ENCODE measurements around the gene NECAB3.

The NECAB3 gene

DNA sequence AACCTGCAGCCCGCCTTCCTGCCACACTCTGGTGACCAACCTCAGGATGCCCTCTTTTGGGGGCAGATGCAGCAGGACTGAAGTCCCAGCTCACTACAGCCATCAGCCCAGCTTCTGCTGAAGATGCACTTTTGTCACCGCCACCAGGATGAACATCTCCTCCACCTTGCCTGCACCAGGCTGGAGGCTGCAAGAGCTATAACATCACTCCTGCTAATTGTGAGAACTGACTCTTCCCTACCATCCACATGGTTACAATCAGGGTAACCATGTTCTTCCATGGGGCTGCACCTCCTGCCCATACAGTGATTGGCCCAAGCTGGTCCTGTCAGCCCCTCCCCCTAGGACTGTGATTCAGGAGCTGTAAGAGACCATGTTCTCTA lies 9.5 kb downstream of the NECAB3 start:
- no peak for DNase-seq (ENCODE audit: low read depth, low spot score)

DNA sequence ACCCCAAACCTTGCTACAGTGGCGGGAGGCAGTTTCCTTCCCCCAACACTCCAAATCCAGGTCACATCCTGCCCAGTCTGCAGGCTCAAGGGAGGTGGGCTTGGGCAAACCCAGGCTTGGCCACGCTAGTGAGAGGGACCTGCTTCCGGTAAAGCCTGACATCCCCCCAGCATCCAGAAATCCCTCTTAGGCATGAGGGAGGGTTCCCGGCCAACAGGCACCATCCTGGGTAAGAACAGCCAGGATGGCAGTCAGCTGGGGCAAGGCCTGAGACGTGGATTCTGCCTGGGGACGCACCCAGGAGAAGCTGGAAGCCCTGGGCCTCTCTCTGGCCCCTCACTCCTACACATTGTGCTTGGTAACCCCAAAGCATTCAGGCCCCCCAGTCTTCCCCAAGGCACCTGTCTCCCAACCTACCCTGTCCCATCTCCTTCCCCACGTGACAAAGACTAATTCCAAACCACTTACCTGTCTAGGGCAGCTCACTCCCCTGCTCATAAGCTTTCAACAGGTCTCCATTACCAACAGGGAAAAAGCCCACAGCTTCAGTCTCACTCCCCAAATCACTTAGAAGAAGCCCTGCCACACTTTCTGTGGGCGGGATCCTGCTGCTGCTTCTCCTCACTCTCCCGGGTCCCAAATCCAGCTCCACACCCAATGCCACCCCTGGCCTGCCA lies 10.0 kb downstream of the NECAB3 start:
- DNase-seq (ENCODE audit: low read depth, low spot score): no peak

DNA sequence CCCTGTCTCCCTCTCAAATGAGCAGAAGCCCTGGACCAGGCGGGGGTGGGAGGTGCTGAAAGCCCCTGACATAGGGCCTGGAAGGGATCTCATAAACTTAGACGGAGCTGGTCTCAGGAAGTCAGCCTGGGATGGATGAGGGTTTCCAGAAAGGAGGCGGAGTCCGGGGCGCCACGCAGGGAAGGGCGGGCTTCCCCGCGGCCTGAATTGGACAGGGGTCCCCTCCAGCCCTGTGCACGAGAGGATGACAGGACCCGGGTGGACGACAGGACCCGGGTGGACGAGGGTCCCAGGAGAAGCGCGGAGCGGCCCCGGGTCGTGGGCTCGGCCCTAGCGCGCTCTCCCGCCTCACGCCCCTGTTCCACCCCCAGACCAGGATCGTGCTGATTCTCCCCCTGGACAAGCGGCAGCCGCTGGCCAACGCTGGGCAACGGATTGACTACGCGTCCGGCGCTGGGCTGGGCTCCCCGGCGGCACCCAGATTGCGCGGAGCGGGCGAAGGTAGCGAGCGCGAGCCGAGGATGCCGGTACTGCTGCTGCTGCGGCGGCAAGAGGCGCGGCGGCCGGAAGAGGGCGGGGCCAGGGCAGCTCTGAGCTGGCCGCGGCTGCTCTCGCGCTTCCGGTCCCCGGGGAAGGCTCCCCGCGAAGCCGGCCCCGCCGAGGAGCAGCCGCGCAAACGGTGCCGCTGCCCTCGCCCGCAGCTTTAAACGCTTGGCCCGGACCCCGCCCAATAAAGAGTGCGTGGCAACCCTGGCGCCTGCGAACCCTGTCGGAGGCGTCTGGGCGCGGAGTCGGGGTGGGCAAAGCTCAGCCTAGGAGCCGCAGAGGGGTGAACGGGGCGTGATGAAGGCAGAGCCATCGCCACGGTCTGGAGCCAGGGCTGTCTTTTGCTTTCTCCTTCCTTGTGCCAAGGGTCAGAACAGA lies 10.8 kb downstream of the NECAB3 start:
- peak; percentile 67 for DNase-seq (ENCODE audit: low read depth, low spot score)

DNA sequence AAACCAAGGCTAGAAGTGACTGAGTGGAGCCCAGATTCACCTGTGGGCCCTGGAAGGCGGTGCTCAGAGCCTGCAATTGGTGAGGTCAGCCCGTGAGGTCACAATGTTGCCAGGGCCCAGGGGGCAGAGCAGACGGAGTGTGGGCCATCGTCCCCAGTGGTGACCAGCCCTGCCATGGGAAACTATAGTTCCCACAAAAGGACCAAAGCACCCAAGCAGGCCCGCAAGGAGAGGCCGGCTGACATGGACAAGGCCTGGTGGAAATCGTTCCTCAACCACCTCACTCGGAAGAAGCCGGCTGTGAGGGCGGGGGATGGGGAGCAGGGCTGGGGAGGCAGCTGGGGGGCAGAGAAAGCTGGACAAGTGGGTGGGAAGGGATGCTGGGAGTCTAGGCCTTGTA lies 12.1 kb downstream of the NECAB3 start, which contains the start of gene C20orf144:
Gene C20orf144 (plus strand): TSS at position 156 of the 400 bp plus-strand sequence. CDS start 19 bp downstream, at position 175.
- no peak for DNase-seq (ENCODE audit: low read depth, low spot score)

DNA sequence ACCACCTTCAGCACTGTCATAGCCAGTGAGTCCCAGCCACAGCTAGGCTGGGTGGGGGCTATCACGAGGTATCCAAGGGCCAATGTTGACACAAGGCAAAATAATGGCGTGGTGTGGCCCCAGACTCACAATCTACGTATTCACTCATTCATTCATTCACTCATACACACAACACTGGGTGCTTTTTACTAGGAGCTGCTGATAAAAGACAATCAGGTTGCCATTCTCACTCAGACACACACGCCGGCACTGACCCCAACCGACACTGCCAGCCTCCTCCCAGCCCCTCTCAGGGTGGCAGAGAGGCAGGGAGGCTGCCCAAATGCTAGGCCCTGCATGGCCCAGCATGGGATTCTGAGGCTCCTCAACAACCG lies 13.6 kb downstream of the NECAB3 start:
- no peak for DNase-seq (ENCODE audit: low read depth, low spot score)

DNA sequence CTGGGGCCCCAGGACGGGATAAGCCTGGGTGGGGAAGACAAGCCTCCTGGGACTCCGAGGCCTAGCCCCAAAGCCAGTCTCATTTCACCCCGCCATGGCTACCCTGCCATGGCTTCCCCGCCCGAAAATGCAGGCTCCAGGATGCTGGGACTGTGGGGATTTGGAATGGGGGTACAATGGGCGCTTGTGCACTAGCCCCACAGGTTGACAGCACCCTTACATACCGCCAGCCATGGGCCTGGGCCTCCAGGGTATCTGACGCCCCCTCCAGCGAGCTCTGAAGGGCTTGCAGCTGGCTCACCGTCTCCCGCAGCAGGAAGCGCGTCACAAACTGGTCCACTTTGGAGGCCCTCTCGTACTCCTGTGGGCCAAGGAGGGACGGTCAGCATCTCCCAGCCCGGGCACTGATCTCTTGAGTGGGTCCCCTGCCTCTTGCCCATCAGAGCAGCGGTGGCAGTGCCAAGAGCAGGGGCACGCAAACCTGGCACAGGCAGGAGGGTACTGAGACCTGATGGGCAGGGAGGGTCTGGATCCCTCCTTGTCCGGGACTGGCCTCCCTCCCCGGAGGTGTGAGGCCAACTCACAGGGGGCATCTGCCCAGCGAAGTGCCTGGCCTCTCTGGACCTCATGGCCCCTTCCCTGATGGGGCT lies 14.1 kb downstream of the NECAB3 start:
- no peak for DNase-seq (ENCODE audit: low read depth, low spot score)

DNA sequence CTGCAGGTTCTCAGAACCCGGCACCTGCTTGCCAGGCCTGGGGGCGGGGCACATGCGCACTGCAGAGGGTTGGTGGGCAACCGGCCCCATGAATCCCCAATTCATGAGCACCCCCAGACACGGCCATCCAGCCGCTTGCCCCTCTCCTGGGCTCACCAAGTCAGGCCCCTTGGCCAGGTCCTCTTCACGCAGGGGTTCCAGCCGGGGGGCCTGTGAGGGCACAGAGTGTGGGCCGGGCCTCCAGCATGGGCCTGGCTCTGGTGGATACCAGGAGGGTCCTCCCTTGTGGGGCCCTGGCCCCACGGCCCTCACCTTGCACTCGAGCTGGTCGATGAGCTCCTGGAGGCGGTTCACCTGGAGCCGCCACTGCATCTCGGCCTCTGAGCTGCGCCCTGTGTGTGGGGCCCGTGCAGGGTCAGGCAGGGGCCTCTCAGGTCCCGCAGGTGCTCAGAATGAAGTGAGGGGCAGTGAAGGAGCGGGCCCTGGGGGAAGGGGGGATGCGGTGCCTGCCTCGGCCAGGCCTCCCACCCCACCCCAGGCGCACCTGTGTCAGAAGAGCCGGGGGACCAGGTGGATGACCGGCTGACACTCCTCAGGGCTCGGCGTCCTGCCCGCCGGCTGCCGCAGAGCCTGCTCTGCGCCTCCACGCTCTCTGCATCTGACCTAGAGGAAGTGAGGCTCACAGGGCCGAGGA lies 14.7 kb downstream of the NECAB3 start:
- no peak for DNase-seq (ENCODE audit: low read depth, low spot score)

DNA sequence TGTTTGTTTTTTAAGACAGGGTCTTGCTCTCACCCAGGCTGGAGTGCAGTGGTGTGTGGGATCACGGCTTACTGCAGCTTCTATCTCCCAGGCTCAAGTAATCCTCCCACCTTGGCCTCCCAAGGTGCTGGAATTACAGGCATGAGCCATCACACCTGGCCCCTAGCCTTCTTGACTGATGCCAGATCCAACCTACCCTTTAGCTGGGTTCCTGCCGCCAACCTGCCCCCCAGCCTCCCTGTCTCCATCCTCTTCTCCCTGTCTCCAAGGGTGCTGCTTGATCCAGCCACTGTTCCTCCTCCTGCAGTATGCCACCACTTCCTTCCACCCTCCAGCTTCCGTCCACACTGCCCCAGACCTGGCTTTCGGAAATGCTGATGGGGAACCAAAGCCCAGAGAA lies 15.3 kb downstream of the NECAB3 start:
- DNase-seq (ENCODE audit: low read depth, low spot score): no peak

DNA sequence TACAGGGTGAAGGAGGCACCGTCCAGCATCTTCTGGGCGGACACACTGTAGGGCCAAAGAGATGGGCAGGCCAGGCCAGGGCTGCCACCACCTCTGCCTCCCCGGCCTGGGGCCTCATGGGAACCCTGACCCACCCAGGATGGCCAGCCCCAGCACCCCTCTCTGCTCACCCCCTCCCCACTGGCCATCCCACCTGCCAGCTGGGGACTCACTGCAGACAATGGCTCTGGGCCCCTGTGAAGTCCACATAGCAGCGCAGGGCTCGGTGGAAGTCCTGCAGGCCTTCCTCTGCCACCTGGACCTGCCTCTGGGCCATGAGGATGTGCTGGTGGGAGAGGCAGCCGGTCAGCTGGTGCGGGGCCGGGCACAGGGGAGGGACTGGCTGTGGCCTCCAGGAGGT lies 15.7 kb downstream of the NECAB3 start:
- no peak for DNase-seq (ENCODE audit: low read depth, low spot score)

DNA sequence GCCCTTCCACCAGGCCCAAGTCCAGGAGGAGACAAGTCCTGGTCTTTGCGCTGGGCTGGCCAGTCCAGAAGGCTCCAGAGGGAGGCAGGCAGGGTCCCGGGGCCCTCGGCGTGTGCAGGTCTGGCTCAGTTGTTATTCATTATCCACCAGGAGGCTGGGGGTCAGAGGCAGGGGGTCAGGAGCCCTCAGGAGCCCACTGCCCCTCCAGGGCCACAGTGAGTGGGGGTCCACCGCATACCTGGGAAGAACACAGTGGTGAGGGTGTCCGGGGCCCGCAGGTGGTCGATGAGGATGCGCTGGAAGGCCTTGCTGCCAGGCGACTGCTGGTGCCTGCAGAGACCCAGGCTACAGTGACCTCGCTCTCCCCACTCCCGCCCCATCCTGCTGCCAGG lies 16.5 kb downstream of the NECAB3 start:
- no peak for DNase-seq (ENCODE audit: low read depth, low spot score)

DNA sequence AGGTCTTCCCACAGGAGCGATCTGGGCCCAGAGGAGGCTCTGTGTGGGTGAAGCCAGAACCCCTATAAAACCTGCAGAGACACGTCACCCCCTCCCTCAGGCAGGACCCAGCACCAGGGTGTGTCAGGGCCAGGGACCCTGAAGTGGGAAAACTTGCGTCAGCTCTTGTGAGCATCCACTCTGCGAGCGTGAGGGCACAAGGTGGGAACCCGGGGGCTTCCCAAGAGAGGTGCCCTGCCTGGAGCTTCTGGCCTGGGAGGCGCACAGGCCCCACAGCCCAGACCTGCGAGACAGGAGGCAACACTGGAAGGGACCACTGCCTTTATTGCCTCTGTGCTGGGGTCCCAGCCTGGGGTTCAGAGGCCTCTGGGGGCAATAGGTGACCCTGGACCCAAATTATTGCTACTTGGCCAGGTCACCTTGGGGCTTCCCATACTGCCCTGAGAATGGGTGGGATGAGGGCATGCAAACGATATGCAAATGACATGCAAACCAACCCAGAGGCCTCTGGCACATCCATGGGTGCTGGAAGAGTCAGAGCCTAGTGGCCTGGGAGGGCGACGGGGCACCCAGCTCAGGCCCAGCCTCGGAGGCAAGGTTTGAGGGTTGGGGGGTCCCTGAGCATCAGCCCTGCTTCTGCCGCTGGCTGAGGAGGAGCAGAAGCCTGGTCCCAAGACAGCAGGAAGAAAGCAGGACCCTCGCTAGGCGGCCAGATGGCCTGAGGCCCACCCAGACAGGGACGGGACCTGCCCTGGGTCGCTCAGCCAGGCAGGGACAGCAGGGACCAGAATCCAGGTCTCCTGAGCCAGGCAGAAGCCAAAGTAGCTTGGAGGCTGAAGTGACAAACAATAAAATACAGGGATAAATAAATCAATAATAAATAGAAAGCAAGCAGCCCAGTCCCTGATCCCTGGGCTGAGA lies 17.2 kb downstream of the NECAB3 start:
- DNase-seq (ENCODE audit: low read depth, low spot score): no peak

DNA sequence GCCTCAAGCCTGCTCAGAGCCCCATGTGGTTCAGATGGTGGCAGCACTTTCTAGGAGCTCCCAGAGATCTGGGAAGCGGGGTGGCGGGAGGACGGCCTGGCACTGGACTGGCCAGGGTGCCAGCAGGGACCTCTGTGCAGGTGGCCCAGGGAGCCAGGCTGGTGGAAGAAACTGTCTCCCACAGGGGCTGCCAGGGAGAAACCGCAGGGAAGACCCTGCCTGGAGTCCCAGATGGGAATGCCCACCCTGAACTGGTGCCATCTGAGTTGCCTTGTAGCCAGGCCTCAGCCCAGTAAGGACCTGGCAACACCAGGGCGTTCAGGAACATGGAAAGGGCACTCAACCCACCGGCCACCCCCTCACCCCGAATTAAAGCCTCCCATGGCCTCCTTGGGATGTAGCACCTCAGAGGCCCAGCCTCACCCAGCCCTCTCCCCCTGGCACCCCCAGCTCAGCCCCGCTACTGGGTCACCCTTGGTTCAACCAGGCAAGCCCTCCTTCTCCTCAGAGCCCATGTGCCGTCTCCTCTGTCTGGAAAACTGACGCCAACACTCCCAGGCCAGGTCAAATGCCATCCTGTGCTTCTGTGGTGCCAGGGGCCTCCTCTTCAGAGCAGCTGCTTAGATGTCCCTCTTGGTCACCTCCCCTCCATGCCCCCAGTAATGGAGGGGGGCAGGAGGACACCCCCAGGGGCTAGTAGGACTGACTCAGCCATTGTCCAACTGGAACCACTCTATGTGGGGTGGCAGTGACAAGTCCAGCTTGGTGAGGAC lies 18.0 kb downstream of the NECAB3 start:
- DNase-seq (ENCODE audit: low read depth, low spot score): no peak

DNA sequence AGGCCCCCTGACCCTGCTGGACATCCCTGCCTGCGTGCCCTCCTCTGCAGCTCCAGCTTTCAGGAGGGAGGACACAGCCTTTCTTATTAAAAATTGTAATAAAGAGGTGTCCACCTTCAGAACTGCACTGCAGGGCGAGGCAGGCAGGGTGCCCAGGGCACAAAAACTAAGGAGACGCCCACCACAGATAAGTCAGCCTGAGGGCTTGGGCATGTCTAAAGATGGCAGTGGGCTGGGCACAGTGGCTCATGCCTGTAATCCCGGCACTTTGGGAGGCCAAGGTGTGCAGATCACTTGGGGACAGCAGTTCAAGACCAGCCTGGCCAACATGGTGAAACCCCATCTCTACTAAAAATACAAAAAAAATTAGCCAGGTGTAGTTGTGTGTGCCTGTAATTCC lies 19.1 kb downstream of the NECAB3 start:
- DNase-seq (ENCODE audit: low read depth, low spot score): no peak

DNA sequence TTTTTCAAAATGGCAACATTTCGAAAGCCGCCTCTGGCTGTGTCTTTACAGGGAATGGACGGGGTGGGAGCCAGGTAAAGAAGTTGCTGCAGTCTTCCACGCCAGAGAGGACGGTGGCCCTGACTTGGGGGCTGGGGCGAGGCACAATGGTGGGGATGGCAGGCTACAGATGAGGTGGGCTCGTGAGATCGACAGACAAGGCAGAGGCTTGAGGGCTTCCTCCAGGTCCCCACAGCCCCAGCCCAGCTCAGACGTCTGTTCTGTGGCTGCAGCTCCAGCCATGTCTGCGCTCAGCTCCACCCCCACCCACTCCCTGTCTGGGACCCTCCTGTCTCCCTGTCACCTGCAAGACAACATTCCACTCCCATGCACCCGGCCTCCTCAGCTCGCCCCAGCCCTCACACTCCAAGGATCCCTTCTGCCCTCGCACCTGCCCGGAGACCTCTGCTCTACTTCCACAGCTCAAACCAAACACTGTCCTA lies 19.5 kb downstream of the NECAB3 start:
- DNase-seq (ENCODE audit: low read depth, low spot score): no peak

DNA sequence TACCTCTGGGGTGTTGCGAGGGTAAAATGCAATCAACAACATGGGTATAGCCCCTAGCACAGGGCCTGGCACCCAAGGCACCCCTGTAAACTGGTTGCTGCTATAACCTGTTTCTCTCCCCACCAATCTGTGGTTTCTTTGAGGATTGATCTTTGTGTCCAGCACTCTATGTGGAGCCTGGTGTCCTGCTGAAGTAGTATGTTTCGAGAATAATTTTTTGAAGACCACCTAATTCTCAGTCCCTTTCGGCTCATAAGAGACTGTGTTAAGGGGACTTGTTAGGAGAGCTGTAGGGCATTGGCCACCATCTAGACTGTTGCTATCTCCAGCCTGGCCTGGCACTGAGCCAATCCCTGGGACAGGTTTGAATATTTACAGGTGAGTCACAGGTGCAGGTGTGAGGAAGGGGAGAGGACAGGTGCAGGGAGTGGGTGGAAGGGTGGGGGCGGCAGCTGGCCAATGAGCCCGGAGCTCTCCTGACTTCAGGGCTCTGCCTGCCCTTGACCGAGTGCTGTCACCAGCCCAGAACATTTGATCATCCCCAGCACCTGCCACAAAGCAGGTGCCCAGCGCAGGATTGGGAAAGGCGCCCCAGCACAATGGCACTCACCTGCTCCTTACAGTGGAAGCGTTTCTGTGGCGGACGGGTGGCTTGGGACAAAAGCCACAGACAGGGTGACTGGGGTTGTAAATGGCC lies 20.2 kb downstream of the NECAB3 start:
- DNase-seq (ENCODE audit: low read depth, low spot score): no peak

DNA sequence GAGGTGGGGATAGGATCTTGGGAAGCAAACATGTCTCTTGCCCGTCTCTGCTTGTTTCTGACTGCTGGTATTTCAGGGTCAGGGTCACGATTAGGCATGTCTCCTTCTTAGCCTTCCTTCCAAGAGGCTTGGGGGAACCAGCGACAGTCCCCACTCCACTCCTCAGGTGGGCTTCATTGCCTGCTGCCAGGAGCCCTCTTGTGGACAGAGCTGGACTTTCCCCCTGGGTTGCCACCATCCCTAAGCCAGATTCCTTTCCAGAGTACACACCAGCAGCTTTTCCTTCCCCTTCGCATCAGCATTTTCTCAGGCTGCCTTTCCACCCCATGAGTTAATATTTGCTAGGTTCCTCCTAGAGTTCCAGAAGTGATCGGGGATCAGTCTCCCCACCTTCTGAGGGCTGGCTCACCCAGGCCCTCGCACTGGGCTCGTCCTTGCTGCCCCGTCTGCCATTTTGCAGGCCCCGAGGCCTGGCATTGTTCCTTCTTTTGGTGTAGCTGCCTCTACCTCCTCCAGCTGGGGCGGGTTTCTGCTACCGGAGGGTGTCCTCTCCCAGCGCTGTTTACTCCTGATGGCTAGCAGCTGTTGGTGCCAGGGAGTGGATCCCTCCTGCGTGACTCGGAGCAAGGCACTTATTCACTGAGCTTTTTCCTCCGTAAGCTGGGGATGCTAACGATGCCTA lies 20.9 kb downstream of the NECAB3 start:
- DNase-seq (ENCODE audit: low read depth, low spot score): no peak

DNA sequence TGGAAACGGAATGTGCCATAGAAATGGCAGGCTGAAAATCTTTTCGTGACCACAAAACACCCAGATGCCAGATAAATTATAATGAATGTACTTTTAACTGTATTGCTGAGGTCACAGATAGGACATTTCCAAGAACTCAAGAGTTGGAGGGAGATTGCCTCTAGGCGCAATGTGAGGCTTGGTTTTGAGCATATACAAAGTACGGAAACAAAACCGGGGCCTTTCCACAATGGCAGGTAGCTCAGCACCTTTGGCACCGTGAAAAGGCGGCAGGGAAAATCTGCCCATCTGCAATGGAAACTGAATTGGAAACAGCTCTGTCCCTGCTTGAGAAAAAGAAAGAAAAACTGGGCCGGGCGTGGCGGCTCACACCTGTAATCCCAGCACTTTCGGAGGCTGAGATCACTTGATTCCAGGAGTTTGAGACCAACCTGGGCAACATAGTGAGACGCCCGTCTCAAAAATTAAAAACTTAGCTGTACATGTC lies 22.6 kb downstream of the NECAB3 start:
- no peak for DNase-seq (ENCODE audit: low read depth, low spot score)

DNA sequence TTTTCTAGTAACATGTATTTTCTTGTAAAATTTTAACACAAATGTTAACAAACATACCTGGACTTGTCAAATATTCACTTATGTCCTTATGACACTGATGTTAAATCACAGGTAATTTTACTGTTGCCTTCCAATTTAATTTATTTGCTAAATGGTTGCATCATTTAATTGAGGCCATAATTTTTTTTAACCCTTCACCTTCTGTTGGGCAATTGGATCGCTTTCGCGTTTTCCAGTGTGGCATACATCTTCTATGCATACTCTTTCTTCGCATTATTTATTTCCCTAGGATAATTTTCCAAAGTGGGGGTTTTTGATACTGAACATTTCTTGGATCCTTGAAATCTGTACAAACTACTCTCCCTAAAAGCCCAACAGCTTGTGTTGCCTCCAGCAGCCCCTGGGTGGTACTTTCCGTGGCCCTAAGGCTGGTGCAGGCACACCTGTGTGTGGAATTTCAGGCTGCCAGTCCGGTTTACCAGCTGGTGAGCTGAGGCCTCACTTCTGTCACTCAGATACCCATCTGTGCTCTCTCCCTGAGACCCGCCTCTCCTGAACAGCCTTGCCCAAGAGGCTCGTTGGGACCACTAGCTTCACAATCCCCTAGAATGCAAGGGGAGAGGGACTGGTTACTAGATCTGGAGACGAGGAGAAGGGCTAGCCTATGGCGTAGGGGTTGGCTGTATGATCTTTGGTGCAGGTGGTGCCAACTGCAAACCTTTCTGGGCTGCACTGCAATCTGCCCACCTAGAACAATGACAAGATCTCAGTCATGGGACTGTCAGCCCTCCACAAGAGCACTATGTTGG lies 23.3 kb downstream of the NECAB3 start:
- no peak for DNase-seq (ENCODE audit: low read depth, low spot score)
